HCT116 (cell line): ENCODE data around the gene TMEM222. TPM values are rescaled to one million over a fixed set of nuclear protein-coding genes. Genes with fewer than 3 reads are reported as not detected.

Experiments
- ATAC-seq: fragments of 200-7000 bp; cut with Tn5 transposase; 2 replicates; pipeline ENCODE4 v1.9.1; 2020; ENCODE audit warnings: mild to moderate bottlenecking, moderate library complexity
- BruUV-seq: library from RNA; stranded (reverse); fragments of 400-500 nt; replicated peaks from 2 replicates; lab custom pipeline; 2021; lab: Mats Ljungman, UMichigan
- CTCF ChIA-PET: fragments of 300-600 bp; sonication (Branson Sonifier 250); formaldehyde crosslinking; loops from one replicate; lab custom pipeline; 2021; ENCODE audit warnings: antibody characterized with exemption; lab: Charles Lee
- POLR2A ChIA-PET: fragments of 300-600, 350-600 bp; sonication (Branson Sonifier 250); formaldehyde crosslinking; loops from one replicate; lab custom pipeline; 2021; ENCODE audit warnings: antibody characterized with exemption; lab: Charles Lee
- RAD21 ChIA-PET, 2 experiments: fragments of 300-600 bp; sonication (Branson Sonifier 250); formaldehyde crosslinking; loops; one replicate each; lab custom pipeline; 2023; ENCODE audit warnings: low total read pairs in 2 of 2; ENCODE audit not compliant: uncharacterized antibody in 2 of 2, unreplicated experiment in 2 of 2, low non-redundant PET in 1 of 2; lab: Charles Lee
- DNase-seq: peaks from one replicate; pipeline ENCODE4 v3.0.0-alpha.2; 2010; ENCODE audit warnings: low read depth, low spot score
- H2AFZ ChIP-seq: fragments of 200-600 bp; shearing (Covaris generic), sonication (generic); 2 replicates; pipeline ENCODE4 v1.6.1; 2017; ENCODE audit warnings: low read depth, mixed run types, mixed read lengths, antibody characterized with exemption, low read length; ENCODE audit not compliant: poor library complexity, severe bottlenecking
- H3K27ac ChIP-seq: 2 replicates; pipeline ENCODE4 v1.5.1; 2012; ENCODE audit warnings: low read depth, low read length
- H3K27me3 ChIP-seq: fragments of 200-600 bp; sonication (generic); 2 replicates; pipeline ENCODE4 v1.6.1; 2016; ENCODE audit warnings: mixed run types, low read length, mixed read lengths; ENCODE audit not compliant: insufficient read depth
- H3K36me3 ChIP-seq, 2 experiments: fragments of 200-500 bp in 1 of 2; fragments of 200-600 bp in 1 of 2; sonication (Bioruptor generic) in 1 of 2; sonication (generic) in 1 of 2; 2 replicates each; pipeline versions ENCODE4 v1.5.1 to v1.6.1; 2014 to 2016; ENCODE audit warnings: low read length in 2 of 2, inconsistent platforms in 1 of 2, mixed read lengths in 1 of 2, mixed run types in 1 of 2; ENCODE audit not compliant: insufficient read depth in 2 of 2, control insufficient read depth in 1 of 2
- H3K4me1 ChIP-seq, 2 experiments: fragments of 200-600 bp in 1 of 2; sonication (generic) in 1 of 2; 2 replicates each; pipeline versions ENCODE4 v1.5.1 to v1.6.1; 2012 to 2017; ENCODE audit warnings: low read length in 2 of 2, inconsistent platforms in 1 of 2, mild to moderate bottlenecking in 1 of 2, mixed read lengths in 1 of 2, mixed run types in 1 of 2, moderate library complexity in 1 of 2; ENCODE audit not compliant: insufficient read depth in 2 of 2, control insufficient read depth in 1 of 2
- H3K4me2 ChIP-seq: fragments of 200-600 bp; sonication (generic); 2 replicates; pipeline ENCODE4 v1.6.1; 2017; ENCODE audit warnings: mixed run types, low read length, mixed read lengths
- H3K4me3 ChIP-seq, 2 experiments: fragments of 200-600 bp in 1 of 2; sonication (generic) in 1 of 2; replicated peaks in 1 of 2; 2 replicates each; pipeline ENCODE4 v1.5.1; 2011 to 2016; ENCODE audit warnings: low read length in 2 of 2, control low read depth in 1 of 2, low read depth in 1 of 2, mild to moderate bottlenecking in 1 of 2, mixed read lengths in 1 of 2, mixed run types in 1 of 2
- H3K79me2 ChIP-seq: fragments of 200-600 bp; sonication (generic); 2 replicates; pipeline ENCODE4 v1.6.1; 2017; ENCODE audit warnings: mild to moderate bottlenecking, mixed run types, low read length, moderate library complexity, mixed read lengths; ENCODE audit not compliant: insufficient read depth
- H3K9ac ChIP-seq: fragments of 200-600 bp; sonication (generic); 2 replicates; pipeline ENCODE4 v1.6.1; 2016; ENCODE audit warnings: low read length, mixed read lengths
- H3K9me2 ChIP-seq: fragments of 200-600 bp; sonication (generic), shearing (Covaris generic); 2 replicates; pipeline ENCODE4 v1.6.1; 2017; ENCODE audit warnings: mixed run types, mild to moderate bottlenecking, moderate library complexity; ENCODE audit not compliant: insufficient read depth
- H3K9me3 ChIP-seq, 2 experiments: fragments of 200-500 bp in 1 of 2; fragments of 200-600 bp in 1 of 2; sonication (Bioruptor generic) in 1 of 2; sonication (generic) in 1 of 2; 2 replicates each; pipeline ENCODE4 v1.6.1; 2014 to 2017; ENCODE audit warnings: low read length in 2 of 2, mixed read lengths in 2 of 2, inconsistent platforms in 1 of 2, low read depth in 1 of 2, mild to moderate bottlenecking in 1 of 2, mixed run types in 1 of 2, moderate library complexity in 1 of 2; ENCODE audit not compliant: control insufficient read depth in 1 of 2, insufficient read depth in 1 of 2
- H4K20me1 ChIP-seq: fragments of 200-600 bp; sonication (generic), shearing (Covaris generic); 2 replicates; pipeline ENCODE4 v1.6.1; 2017; ENCODE audit warnings: mixed run types, mild to moderate bottlenecking, moderate library complexity; ENCODE audit not compliant: insufficient read depth
- CEBPB ChIP-seq: IDR thresholded peaks from 2 replicates; pipeline ENCODE4 v1.6.1; 2012; ENCODE audit warnings: low read depth
- CTCF ChIP-seq, 3 experiments: fragments of 200-600 bp in 1 of 3; sonication (generic) in 1 of 3; IDR thresholded peaks in 2 of 3; conservative IDR thresholded peaks in 1 of 3; 2 replicates each; pipeline ENCODE4 v1.5.1; 2012 to 2017; ENCODE audit warnings: low read depth in 2 of 3, low read length in 2 of 3, antibody characterized with exemption in 1 of 3, borderline replicate concordance in 1 of 3, control low read depth in 1 of 3, mild to moderate bottlenecking in 1 of 3, mixed read lengths in 1 of 3, mixed run types in 1 of 3, moderate library complexity in 1 of 3; ENCODE audit not compliant: insufficient read depth in 1 of 3
- RAD21 ChIP-seq: IDR thresholded peaks from 2 replicates; pipeline ENCODE4 v1.6.1; 2012; ENCODE audit warnings: low read depth, mild to moderate bottlenecking
- SIN3A ChIP-seq: IDR thresholded peaks from 2 replicates; pipeline ENCODE4 v1.6.1; 2012; ENCODE audit warnings: low read depth
- SP1 ChIP-seq: IDR thresholded peaks from 2 replicates; pipeline ENCODE4 v1.6.1; 2012; ENCODE audit warnings: low read depth
- SRF ChIP-seq: IDR thresholded peaks from 2 replicates; pipeline ENCODE4 v1.6.1; 2012; ENCODE audit warnings: low read depth
- ZFX ChIP-seq: fragments of 450-650 bp; IDR thresholded peaks from 2 replicates; pipeline ENCODE4 v1.6.1; 2017
- ZNF274 ChIP-seq: fragments of 200-500 bp; sonication (Bioruptor generic); IDR thresholded peaks from 2 replicates; pipeline ENCODE4 v1.6.1; 2014; ENCODE audit warnings: mild to moderate bottlenecking, low read depth, low read length, inconsistent platforms
- intact Hi-C: fragments of 100-400 bp; cut with micrococcal nuclease; formaldehyde crosslinking; loops from 2 replicates; pipeline ENCODE4 v1.10.0; 2022
- total RNA-seq: library from RNA; stranded (reverse); gene quantifications from one replicate; pipeline ENCODE4 v1.2.1, GENCODE V29; 2021; ENCODE audit not compliant: unreplicated experiment
- TF ChIP-seq, protein P1 (sequence below): IDR thresholded peaks from 2 replicates; pipeline ENCODE4 v1.6.1; 2012
- TF ChIP-seq, protein P2 (sequence below): IDR thresholded peaks from 2 replicates; pipeline ENCODE4 v1.6.1; 2012

Gene TMEM222
- total RNA-seq, 1 experiment from 2014 or later = 32.8 TPM

GRCh38 chr1:27355683-27356082 lies 33.7 kb downstream of the TMEM222 start:
- no peak overlapping the region for H2AFZ ChIP-seq
- POLR2A ChIA-PET = no interaction called here
- H3K4me1 ChIP-seq = peaks cover 7 to 11% of the 10 kb centered on the region in 2 experiments; a peak in 3 of 4 replicates
- peaks cover 0 to 7% of the 10 kb centered on the region in 2 experiments; a peak in 1 of 4 replicates for H3K36me3 ChIP-seq
- H3K79me2 ChIP-seq = no peaks in the 10 kb centered on the region
- ATAC-seq (no peak), DNase-seq (no peak)
- H3K9ac ChIP-seq = no peak overlapping the region
- no peak overlapping the region for H3K27ac ChIP-seq
- no TSS peak for BruUV-seq
- RAD21 ChIA-PET = no interaction called here
- no peak overlapping the region for H3K4me3 ChIP-seq
- no peak overlapping the region for H3K4me2 ChIP-seq
- intact Hi-C loops = no loop called here
- CTCF ChIA-PET = no interaction called here
- no peaks in the 10 kb centered on the region for H4K20me1 ChIP-seq
- H3K9me2 ChIP-seq = no peaks in the 10 kb centered on the region
- TF ChIP-seq ZFX (no peak), SRF (no peak), RAD21 (no peak), CEBPB (no peak), ZNF274 (no peak)
- TF ChIP-seq, protein P1, sequence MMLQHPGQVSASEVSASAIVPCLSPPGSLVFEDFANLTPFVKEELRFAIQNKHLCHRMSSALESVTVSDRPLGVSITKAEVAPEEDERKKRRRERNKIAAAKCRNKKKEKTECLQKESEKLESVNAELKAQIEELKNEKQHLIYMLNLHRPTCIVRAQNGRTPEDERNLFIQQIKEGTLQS = no peak
- TF ChIP-seq, protein P2, sequence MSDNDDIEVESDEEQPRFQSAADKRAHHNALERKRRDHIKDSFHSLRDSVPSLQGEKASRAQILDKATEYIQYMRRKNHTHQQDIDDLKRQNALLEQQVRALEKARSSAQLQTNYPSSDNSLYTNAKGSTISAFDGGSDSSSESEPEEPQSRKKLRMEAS = no peak
- H3K27me3 ChIP-seq = no peaks in the 10 kb centered on the region
- H3K9me3 ChIP-seq = no peaks in the 10 kb centered on the region

- POLR2A ChIA-PET = no interaction called here
- BruUV-seq = no TSS peak
- intact Hi-C loops = no loop called here
- RAD21 ChIA-PET = no interaction called here
- no peaks in the 10 kb centered on the region for H3K27me3 ChIP-seq
- H3K27ac ChIP-seq = no peak overlapping the region
- no peaks in the 10 kb centered on the region for H3K79me2 ChIP-seq
- H3K9me2 ChIP-seq = no peaks in the 10 kb centered on the region
- CTCF ChIA-PET = interaction anchor here (2.4 kb wide), 1 partner anchor 35 kb away, joined by 5 read pairs; no protein-coding TSS in a partner anchor
- no peak overlapping the region for H2AFZ ChIP-seq
- peaks cover 7 to 11% of the 10 kb centered on the region in 2 experiments; a peak in 3 of 4 replicates for H3K4me1 ChIP-seq
- no peaks in the 10 kb centered on the region for H4K20me1 ChIP-seq
- H3K9me3 ChIP-seq = no peaks in the 10 kb centered on the region
- DNase-seq = no peak
- H3K36me3 ChIP-seq = peaks cover 0 to 7% of the 10 kb centered on the region in 2 experiments; a peak in 1 of 4 replicates
- no peak overlapping the region for H3K4me2 ChIP-seq
- TF ChIP-seq CEBPB (no peak), SIN3A (no peak), ZNF274 (no peak), SP1 (no peak), CTCF (IDR thresholded peaks at IDR 0.05 in 2 of 3, conservative IDR thresholded peaks at IDR 0.05 in 1 of 3; ENCODE audit: borderline replicate concordance in 1 of 3, insufficient read depth in 1 of 3, low read depth in 2 of 3, low read length in 2 of 3) (no peak)
- TF ChIP-seq, all 23 proteins: peak for 0
- Histone ChIP-seq H3K9ac (no peak overlapping the region), H3K4me3 (no peak overlapping the region)
- no peak for ATAC-seq
Measured at GRCh38 chr1:27356277-27356618, 34.3 kb downstream of the TMEM222 start.
